Tibial nerve (tissue), 3 donors: ENCODE measurements around the gene RPS6KA2.

Source experiments
- CTCF ChIP-seq, 5 experiments: fragments of 200-600 bp in 3 of 5; fragments of 450-650 bp in 2 of 5; sonication (generic) in 3 of 5; IDR thresholded peaks; one replicate each; pipeline ENCODE4 v1.5.1; 2016 to 2019; ENCODE audit warnings: antibody characterized with exemption in 5 of 5, mild to moderate bottlenecking in 3 of 5, moderate library complexity in 2 of 5
- POLR2A ChIP-seq, 2 donors: fragments of 450-650 bp; IDR thresholded peaks; one replicate each; pipeline ENCODE4 v1.6.1; 2017; ENCODE audit warnings: antibody characterized with exemption in 2 of 2, mild to moderate bottlenecking in 2 of 2, moderate library complexity in 2 of 2

GRCh38 chr6:166381381-166381732 is 245.7 kb downstream of the RPS6KA2 start:
- no peak for TF ChIP-seq POLR2A (IDR thresholded peaks at IDR 0.05)
- TF ChIP-seq CTCF (IDR thresholded peaks at IDR 0.05), result no peak
